Putamen (tissue), 1 donor: Measurements from ENCODE around the gene ARHGAP24.
"Not testable (repeated sequence)": the region's sequence is repeated elsewhere in the genome, so short reads cannot be mapped to it uniquely, and the experiment has no call there.

Source experiments
- DNase-seq: peaks from one replicate; pipeline ENCODE4 v3.0.0-alpha.2; 2016; ENCODE audit warnings: low spot score

The ARHGAP24 gene

GRCh38 chr4:86015412-86016350 is 540.7 kb downstream of the ARHGAP24 start:
- no peak for DNase-seq

GRCh38 chr4:86019362-86019761 is 544.4 kb downstream of the ARHGAP24 start:
- DNase-seq = no peak

GRCh38 chr4:86019906-86020305 is 545.0 kb downstream of the ARHGAP24 start:
- no peak for DNase-seq

GRCh38 chr4:86021671-86022070 is 546.7 kb downstream of the ARHGAP24 start:
- not testable (repeated sequence) for DNase-seq

- no peak for DNase-seq
Observed at GRCh38 chr4:86026720-86027119, 551.8 kb downstream of the ARHGAP24 start.

GRCh38 chr4:86031927-86032326 is 557.0 kb downstream of the ARHGAP24 start:
- DNase-seq = no peak

GRCh38 chr4:86032476-86033022 is 557.6 kb downstream of the ARHGAP24 start:
- DNase-seq = no peak

GRCh38 chr4:86033171-86033570 is 558.2 kb downstream of the ARHGAP24 start:
- DNase-seq = no peak

- no peak for DNase-seq
Observed at GRCh38 chr4:86034616-86035015, 559.7 kb downstream of the ARHGAP24 start.

GRCh38 chr4:86035688-86036087 is 560.7 kb downstream of the ARHGAP24 start:
- DNase-seq = no peak

- no peak for DNase-seq
Observed at GRCh38 chr4:86036736-86037135, 561.8 kb downstream of the ARHGAP24 start.

- DNase-seq = no peak
Observed at GRCh38 chr4:86038037-86038436, 563.1 kb downstream of the ARHGAP24 start.

- peak; percentile 54 for DNase-seq
Observed at GRCh38 chr4:86043755-86044592, 569.0 kb downstream of the ARHGAP24 start.

- DNase-seq = no peak
Observed at GRCh38 chr4:86044593-86044985, 569.6 kb downstream of the ARHGAP24 start.

GRCh38 chr4:86048426-86048825 is 573.5 kb downstream of the ARHGAP24 start:
- DNase-seq = no peak

GRCh38 chr4:86050496-86050895 is 575.5 kb downstream of the ARHGAP24 start:
- DNase-seq = no peak
